OCI-LY7 (cell line): Measurements from ENCODE around the gene RPE.

Experiments used
- EZH2phosphoT487 ChIP-seq: fragments of 200-600 bp; sonication (generic); IDR thresholded peaks from 2 replicates; pipeline ENCODE4 v1.6.1; 2018; ENCODE audit warnings: low read depth, borderline replicate concordance, mild to moderate bottlenecking, mixed run types, antibody characterized with exemption, low read length, moderate library complexity, mixed read lengths
- TF ChIP-seq, protein P1 (sequence below): fragments of 200-600 bp; sonication (generic); conservative IDR thresholded peaks from 2 replicates; pipeline ENCODE4 v1.5.1; 2014; ENCODE audit warnings: mild to moderate bottlenecking, antibody characterized with exemption, low read length, moderate library complexity, mixed read lengths

DNA sequence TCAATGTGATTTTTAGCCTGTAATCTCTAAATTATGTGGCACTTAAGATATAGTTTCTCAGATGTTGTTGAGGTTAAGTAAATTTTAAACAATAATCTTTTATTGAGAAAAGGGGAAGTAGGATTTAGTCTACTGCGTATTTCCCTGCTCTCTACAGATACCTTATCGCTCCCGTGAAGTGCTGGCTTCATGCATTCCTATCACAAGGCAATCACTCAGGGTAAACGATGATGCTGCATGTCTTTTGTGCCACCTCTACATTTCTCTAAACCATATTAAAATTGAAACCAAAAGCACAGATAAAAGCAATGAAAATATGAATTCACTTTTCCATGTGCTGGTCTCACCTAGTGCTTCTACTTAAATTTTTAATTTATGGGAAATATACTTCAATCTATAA is 14.4 kb upstream of the RPE start:
- TF ChIP-seq, protein P1, sequence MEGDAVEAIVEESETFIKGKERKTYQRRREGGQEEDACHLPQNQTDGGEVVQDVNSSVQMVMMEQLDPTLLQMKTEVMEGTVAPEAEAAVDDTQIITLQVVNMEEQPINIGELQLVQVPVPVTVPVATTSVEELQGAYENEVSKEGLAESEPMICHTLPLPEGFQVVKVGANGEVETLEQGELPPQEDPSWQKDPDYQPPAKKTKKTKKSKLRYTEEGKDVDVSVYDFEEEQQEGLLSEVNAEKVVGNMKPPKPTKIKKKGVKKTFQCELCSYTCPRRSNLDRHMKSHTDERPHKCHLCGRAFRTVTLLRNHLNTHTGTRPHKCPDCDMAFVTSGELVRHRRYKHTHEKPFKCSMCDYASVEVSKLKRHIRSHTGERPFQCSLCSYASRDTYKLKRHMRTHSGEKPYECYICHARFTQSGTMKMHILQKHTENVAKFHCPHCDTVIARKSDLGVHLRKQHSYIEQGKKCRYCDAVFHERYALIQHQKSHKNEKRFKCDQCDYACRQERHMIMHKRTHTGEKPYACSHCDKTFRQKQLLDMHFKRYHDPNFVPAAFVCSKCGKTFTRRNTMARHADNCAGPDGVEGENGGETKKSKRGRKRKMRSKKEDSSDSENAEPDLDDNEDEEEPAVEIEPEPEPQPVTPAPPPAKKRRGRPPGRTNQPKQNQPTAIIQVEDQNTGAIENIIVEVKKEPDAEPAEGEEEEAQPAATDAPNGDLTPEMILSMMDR = no peak
- no peak for TF ChIP-seq EZH2phosphoT487
